Left hindlimb (tissue), 1 donor: ENCODE results near the gene NOP53.
A peak's percentile ranks its signal among the peaks of the same experiment; 100 is the strongest.
"Not testable (repeated sequence)": the region's sequence is repeated elsewhere in the genome, so short reads cannot be mapped to it uniquely, and the experiment has no call there.

ENCODE experiments used
- DNase-seq: peaks from one replicate; pipeline ENCODE4 v3.0.0-alpha.2; 2018

Gene NOP53

DNA sequence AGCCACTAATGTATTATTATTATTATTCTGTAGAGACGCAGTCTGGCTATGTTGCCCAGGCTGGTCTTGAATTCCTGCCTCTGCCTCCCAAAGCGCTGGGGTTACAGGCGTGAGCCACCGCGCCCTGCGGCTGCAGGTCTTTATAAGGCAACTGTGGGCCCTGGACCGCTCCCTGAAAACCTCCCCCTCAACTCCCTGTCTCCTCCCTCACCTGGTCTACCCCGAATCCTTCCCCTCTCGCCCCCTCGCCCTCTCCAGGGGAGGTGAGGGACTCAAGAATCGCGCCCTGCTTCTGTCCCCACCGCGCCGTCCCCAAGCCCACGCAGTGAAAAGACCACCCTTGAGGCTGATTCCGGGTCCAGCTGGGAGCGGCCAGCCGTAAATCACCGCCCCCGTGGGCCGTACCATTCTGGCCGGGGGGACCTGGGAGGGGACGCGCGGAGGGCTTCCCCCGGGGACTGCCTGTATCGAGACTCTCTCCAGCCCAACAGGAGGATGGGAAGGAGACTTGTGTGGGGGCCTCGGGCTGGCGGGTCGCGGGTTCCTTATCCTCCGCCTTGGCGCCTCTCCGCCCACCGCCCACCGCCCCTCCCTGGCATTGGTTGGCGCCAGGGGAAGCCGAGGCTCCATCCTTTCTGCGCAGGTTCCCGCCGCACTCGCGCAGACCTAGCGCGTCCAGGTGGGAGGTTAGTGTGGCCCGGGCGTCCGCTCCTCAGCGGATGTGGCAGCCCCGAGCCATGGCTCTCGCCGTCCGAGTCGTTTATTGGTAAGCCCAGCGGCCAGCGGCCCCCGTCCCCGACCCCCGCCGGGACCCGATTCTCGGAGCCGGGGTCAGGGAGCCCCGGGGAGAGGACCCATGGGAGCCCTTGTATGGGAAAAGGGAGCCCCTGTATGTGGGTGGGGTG is 33.0 kb downstream of the NOP53 start, which contains the start of gene SELENOW:
Gene SELENOW (plus strand): TSS at position 655 of the 905 bp plus-strand sequence. CDS start 83 bp downstream, at position 738.
- peak; percentile 84 for DNase-seq

DNA sequence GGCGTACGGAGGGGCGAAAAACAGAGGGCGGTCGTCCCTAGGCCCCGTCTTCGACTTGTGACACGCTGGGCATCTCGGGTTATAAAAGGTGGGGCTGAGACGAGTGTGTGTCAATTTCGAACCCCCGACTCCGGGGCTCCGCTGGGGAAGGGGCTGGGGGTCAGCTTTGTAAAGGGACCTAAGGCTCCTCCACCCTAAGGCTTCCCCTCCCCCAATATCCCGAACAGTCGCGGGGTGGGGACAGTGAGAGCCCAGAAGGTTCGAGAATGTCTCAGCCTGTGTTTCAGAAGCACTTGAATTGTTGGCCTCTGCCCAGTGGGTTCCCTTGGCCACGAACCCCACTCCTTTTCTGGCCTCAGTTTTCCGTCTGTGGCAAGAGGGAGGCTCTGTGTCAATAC is 33.6 kb downstream of the NOP53 start:
- DNase-seq, result no peak

DNA sequence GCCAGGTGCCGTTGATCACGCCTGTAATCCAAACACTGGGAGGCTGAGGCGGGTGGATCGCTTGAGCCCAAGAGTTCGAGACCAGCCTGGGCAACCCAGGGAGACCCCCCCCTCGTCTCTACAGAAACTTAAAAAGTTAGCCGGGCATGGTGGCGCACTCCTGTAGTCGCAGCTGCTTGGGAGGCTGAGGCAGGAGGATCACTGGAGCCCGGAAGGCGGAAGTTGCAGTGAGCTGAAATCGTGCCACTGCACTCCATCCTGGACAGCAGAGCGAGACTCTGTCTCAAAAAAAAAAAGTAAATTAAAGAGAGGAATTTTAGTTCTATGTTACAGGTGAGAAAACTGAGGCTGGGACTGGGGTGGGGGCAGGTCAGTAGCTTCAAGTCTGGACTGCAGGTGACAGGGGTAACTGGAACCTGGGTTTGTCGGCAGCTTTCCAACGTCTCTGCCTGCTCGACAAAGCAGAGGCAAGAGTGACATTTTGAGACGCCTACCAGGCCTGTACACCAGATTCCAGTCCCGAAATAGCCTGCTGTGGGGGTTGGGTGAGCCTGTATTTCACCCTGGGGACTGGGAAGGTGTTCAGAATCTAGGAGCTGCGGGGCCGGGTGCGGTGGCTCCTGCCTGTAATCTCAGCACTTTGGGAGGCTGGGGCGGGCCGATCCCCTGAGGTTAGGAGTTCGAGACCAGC is 34.3 kb downstream of the NOP53 start:
- DNase-seq, result no peak

DNA sequence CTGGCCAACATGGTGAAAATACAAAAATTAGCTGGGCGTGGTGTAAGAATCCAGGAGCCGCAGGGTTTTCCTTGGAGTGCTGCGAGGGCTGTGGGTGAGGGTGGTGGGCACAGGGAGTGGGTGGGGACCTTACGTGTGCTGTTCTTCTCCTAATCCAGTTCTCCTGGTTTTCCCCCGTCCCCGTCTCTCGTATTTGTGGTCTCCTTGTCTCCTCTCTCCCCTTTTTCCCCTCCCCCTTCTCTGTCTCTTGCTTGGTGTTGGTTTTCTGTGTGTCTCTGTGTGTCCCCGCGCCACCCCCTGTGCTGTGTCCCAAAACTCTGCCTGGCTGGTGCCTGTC is 34.8 kb downstream of the NOP53 start:
- DNase-seq, result no peak

- no peak for DNase-seq
These were observed 36.4 kb downstream of the NOP53 start for GRCh38 chr19:47781590-47782262.

- DNase-seq, result no peak
These were observed 41.2 kb downstream of the NOP53 start for GRCh38 chr19:47786566-47786965.

DNA sequence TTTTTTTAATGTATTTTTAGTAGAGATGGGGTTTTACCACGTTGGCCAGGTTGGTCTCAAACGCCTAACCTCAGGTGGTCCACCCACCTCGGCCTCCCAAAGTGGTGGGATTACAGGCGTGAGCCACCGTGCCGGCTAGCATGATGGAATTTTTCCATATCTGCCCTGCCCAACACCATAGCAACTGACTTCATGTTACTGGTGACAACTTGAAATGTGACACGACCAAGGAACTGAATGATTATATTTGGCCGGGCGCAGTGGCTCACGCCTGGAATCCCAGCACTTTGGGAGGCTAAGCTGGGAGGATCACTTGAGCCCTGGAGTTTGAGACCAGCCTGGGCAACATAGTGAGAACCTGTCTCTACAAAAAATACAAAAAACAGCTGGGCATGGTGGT is 42.0 kb downstream of the NOP53 start:
- DNase-seq, result not testable (repeated sequence)

DNA sequence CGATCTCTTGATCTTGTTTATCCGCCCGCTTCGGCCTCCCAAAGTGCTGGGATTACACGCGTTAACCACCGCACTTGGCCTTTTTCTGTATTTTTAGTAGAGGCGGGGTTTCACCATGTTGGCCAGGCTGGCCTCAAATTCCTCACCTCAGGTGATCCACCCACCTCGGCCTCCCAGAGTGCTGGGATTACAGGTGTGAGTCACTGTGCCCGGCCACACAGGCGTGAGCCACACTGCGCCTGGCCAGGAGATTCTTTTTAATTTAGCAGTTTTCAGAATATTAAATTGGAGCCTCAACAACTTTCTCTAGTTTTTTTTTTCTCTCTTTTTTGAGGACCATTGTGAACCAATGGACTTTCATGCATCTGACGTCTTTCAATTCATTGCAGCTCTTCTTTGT is 44.5 kb downstream of the NOP53 start:
- DNase-seq, result not testable (repeated sequence)

DNA sequence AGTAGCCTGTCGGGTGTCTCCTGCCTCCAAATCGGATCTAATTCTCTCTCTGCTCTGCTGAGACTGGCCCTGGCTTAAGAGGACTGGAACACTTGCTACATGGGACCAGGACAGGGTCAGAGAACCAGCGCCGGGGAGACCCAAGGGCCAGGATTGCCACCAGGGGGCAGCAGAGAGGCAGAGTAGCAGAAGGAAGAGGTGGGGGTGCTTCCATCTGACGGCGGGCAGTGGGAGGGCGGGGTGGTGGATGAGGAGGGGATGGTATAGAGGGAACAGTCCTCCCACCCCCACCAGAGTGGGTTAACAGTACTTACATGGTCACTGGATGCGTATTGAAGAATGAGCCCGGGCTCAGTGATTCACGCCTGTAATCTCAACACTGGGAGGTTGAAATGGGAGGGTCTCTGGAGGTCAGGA is 45.1 kb downstream of the NOP53 start:
- peak; percentile 73 for DNase-seq

DNA sequence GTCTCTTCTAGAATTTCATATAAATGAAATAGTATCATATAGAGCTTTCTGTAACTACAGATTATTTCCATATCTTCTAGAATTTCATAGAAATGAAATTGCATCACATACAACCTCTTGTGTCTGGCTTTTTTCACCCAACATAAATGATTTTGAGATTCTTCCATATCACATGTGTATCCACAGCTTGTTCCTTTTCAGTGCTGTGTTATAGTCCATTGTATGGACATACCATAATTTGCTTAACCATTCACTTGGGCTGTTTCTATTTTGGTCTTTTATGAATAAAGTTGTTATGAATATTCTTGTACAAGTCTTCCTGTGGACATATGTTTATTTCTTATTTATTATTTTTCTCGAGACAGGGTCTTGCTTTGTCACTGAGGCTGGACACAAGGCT is 47.3 kb downstream of the NOP53 start:
- DNase-seq, result no peak

- DNase-seq, result no peak
These were observed 49.2 kb downstream of the NOP53 start for GRCh38 chr19:47794526-47794925.

GRCh38 chr19:47796785-47797184 is 51.4 kb downstream of the NOP53 start:
- DNase-seq, result no peak

- DNase-seq, result no peak
These were observed 52.9 kb downstream of the NOP53 start for GRCh38 chr19:47797996-47798903.

DNA sequence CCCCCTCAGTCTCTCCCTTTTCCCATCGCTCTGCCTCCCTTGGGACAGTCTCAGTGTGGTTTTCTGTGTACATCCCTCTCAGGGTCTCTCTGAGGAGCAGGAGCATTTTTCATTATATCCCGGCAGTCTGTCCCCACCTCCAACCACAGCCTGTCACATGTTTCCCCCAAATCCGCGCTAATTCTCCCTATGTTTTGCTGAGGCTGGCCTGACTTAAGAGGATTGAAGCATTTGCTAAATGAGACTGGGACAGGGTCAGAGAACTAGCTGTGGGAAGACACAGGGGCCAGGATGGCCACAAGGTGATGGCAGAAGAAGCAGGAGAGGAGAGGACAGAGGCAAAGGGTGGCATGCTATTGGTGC is 53.5 kb downstream of the NOP53 start:
- DNase-seq, result no peak

GRCh38 chr19:47801270-47801669 is 55.9 kb downstream of the NOP53 start:
- no peak for DNase-seq

GRCh38 chr19:47802521-47803043 is 57.2 kb downstream of the NOP53 start:
- DNase-seq, result no peak

DNA sequence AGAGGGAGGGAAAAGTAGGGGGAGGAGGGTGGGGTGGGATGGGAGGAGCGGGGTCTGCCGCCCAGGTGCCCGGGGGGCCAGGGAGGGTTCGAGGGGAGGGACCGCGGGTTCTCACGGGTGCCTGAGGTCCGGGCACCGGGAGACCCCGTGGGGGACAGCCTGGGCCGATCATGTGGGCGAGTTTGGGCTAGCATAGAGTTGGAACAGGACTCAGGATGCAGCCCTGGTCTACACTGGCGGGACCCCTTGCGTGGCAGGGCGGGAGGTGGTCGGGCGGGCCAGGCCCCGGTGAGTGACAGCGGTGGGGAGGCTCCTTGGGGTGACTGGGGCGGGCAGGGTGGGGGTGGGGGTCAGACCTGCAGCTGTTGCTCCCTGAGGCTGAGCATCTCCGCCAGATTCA is 57.8 kb downstream of the NOP53 start:
- DNase-seq, result not testable (repeated sequence)

DNA sequence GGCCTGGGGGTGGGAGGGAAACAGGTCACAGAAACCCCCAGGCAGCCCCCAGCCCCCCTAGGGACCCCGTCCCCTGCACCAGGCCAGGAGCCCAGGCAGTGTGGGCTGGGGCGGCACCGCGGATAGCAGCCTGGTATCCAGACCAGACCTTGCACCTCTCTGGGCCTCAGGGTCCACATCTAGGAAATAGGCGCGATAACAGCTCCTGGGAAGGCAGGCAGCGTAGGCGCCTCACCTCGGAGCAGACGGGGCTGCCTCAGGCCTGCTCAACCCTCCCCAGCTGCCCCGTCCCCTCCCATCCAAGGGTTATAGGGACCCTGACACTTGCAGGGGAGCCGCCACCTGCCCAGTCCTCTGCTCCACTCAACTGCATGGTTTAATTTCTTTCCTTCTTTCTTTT is 58.3 kb downstream of the NOP53 start:
- DNase-seq, result not testable (repeated sequence)

DNA sequence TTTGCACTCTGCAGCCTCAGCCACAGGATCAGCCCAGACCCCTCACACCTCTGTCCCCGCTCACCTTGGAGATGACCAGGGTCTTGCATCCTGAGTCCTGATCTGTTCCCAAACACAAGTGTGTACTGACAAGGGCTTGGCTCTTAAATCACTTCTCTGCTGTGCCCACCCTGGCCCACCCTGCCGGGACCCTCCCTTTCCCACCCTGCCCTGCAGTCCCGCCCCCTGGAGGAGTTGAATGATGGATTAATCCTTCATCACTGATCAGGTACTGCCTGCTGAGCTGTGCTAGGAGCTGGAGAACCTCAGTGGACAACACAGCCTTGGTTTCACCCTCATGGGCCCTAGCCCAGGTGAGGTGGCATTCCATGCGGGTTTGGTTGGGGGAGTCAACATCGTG is 59.1 kb downstream of the NOP53 start, which contains the start of gene TPRX1:
Gene TPRX1 (minus strand): TSS at position 101 of the 400 bp plus-strand sequence. CDS start 12 bp downstream, at position 89.
- DNase-seq, result not testable (repeated sequence)

GRCh38 chr19:47805313-47805712 is 60.0 kb downstream of the NOP53 start:
- DNase-seq, result no peak

- DNase-seq, result no peak
These were observed 61.1 kb downstream of the NOP53 start for GRCh38 chr19:47806435-47806834.
